ENCODE measurements around the gene ZNF460. TPM values are rescaled to one million over a fixed set of nuclear protein-coding genes. Genes with fewer than 3 reads are reported as not detected.

Gene ZNF460
- total RNA-seq, 2 experiments from 2014 or later, result 62.5 to 94.7 TPM

DNA sequence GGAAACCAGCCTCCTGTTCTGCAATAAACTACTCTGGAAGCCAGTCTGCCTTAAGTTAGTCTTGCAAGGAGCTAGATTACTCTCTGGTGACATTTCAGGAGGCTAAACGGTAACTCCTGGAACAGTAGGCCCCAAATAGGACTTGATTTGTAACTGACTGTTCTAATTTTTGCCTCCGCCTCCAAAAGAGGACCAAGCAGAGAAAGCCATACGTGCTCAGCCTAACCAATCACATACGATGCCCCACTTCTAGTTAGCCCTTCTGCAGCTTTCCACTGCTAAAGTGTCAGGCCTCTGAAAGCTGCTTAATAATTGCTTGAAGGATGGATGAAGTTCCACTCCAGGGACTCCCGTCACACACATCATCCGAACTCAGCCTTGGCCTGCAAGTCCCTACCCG lies 39.1 kb upstream of the ZNF460 start:
- TF ChIP-seq, protein P1, sequence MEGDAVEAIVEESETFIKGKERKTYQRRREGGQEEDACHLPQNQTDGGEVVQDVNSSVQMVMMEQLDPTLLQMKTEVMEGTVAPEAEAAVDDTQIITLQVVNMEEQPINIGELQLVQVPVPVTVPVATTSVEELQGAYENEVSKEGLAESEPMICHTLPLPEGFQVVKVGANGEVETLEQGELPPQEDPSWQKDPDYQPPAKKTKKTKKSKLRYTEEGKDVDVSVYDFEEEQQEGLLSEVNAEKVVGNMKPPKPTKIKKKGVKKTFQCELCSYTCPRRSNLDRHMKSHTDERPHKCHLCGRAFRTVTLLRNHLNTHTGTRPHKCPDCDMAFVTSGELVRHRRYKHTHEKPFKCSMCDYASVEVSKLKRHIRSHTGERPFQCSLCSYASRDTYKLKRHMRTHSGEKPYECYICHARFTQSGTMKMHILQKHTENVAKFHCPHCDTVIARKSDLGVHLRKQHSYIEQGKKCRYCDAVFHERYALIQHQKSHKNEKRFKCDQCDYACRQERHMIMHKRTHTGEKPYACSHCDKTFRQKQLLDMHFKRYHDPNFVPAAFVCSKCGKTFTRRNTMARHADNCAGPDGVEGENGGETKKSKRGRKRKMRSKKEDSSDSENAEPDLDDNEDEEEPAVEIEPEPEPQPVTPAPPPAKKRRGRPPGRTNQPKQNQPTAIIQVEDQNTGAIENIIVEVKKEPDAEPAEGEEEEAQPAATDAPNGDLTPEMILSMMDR (conservative IDR thresholded peaks at IDR 0.05; ENCODE audit: low read length), result no peak
- TF ChIP-seq EZH2phosphoT487 (IDR thresholded peaks at IDR 0.05; ENCODE audit: borderline replicate concordance, low read depth, low read length), result no peak
- H2AFZ ChIP-seq (ENCODE audit: low read length), result peak overlapping the region; percentile 94; the same call in 1 of the 2 replicates

DNA sequence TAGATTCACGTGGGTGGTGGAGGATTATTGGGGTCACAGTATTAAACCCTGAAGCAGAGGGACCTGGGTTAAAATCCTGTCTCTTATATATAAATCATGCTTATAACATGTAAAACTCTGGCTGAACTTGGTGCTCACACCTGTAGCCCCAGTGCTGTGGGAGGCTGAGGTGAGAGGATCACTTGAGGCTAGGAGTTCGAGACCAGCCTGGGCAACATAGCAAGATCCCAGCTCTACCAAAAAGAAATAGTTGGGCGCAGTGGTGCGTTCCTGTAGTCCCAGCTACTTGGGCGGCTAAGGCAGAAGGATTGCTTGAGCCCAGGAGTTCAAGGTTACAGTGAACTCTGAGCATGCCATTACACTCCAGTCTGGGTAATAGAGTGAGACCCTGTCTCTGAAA lies 37.5 kb upstream of the ZNF460 start:
- Histone ChIP-seq H3K4me1 (ENCODE audit: insufficient read depth, low read length, poor library complexity, severe bottlenecking) (peaks cover 20% of the 10 kb centered on the region), H3K9me3 (ENCODE audit: low read length) (no peaks in the 10 kb centered on the region), H3K9me2 (ENCODE audit: insufficient read depth, low read length) (no peaks in the 10 kb centered on the region), H2AFZ (ENCODE audit: low read length) (no peak overlapping the region), H4K20me1 (ENCODE audit: insufficient read depth, low read length) (peaks cover 4% of the 10 kb centered on the region; the same call in 1 of the 2 replicates), H3K36me3 (ENCODE audit: insufficient read depth, low read length) (peaks cover 24% of the 10 kb centered on the region), H3K4me2 (ENCODE audit: low read length) (peak overlapping the region; percentile 75; the same call in 1 of the 2 replicates), H3K4me3 (ENCODE audit: low read depth, low read length, poor library complexity, severe bottlenecking) (no peak overlapping the region), H3K79me2 (ENCODE audit: insufficient read depth, low read depth, low read length) (peaks cover 20% of the 10 kb centered on the region), H3K27ac (ENCODE audit: low read depth, low read length, poor library complexity, severe bottlenecking) (no peak overlapping the region)
- ChIA-PET CTCF (ENCODE audit: unreplicated experiment) (no interaction called here), POLR2A (no interaction called here)
- intact Hi-C loops (cut with micrococcal nuclease; ENCODE audit: unreplicated experiment), result no loop called here
- TF ChIP-seq, protein P1 (conservative IDR thresholded peaks at IDR 0.05; ENCODE audit: low read length), result no peak
- TF ChIP-seq EZH2phosphoT487 (IDR thresholded peaks at IDR 0.05; ENCODE audit: borderline replicate concordance, low read depth, low read length), result no peak
- no peak for DNase-seq (ENCODE audit: low spot score)
- no TSS peak for BruUV-seq (replicated peaks)

More for the DNA sequence above, 39.1 kb upstream of the ZNF460 start:
- ChIA-PET CTCF (ENCODE audit: unreplicated experiment) (no interaction called here), POLR2A (interaction anchor here (0.6 kb wide), 1 partner anchor 925 kb away, joined by 4 read pairs; no protein-coding TSS in a partner anchor)
- BruUV-seq (replicated peaks), result no TSS peak
- peak; percentile 7 for DNase-seq (ENCODE audit: low spot score)
- H3K4me3 ChIP-seq (ENCODE audit: low read depth, low read length, poor library complexity, severe bottlenecking), result peak overlapping the region; percentile 89
- peak overlapping the region; percentile 58 for H3K27ac ChIP-seq (ENCODE audit: low read depth, low read length, poor library complexity, severe bottlenecking)
- peaks cover 4% of the 10 kb centered on the region; the same call in 1 of the 2 replicates for H4K20me1 ChIP-seq (ENCODE audit: insufficient read depth, low read length)
- H3K79me2 ChIP-seq (ENCODE audit: insufficient read depth, low read depth, low read length), result peaks cover 20% of the 10 kb centered on the region
- peaks cover 15% of the 10 kb centered on the region for H3K36me3 ChIP-seq (ENCODE audit: insufficient read depth, low read length)
- no peaks in the 10 kb centered on the region for H3K9me3 ChIP-seq (ENCODE audit: low read length)
- no peaks in the 10 kb centered on the region for H3K9me2 ChIP-seq (ENCODE audit: insufficient read depth, low read length)
- intact Hi-C loops (cut with micrococcal nuclease; ENCODE audit: unreplicated experiment), result no loop called here
- H3K4me2 ChIP-seq (ENCODE audit: low read length), result peak overlapping the region; percentile 75
- H3K4me1 ChIP-seq (ENCODE audit: insufficient read depth, low read length, poor library complexity, severe bottlenecking), result peaks cover 20% of the 10 kb centered on the region

DNA sequence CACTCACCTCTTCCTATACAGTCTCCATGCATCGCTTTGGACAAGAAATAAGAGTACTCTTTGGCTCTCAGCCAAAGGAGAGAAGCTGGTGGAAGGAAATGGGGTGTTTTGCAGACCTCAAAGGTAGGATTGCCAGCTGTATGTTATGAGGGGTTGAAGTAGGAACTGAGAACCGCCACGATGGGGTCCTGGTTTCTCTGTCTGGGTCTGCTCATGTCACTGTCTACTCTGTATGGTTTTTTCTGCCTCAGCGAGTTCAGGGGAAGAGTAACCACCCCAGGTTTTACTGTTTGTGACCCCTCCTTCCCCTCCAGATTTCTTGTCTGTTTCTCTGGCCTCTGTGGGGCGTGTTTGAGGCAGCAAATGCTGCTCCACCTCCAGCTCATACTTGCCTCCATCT lies 35.8 kb upstream of the ZNF460 start:
- no peak for TF ChIP-seq EZH2phosphoT487 (IDR thresholded peaks at IDR 0.05; ENCODE audit: borderline replicate concordance, low read depth, low read length)
- TF ChIP-seq, protein P1 (conservative IDR thresholded peaks at IDR 0.05; ENCODE audit: low read length), result no peak
- POLR2A ChIA-PET, result no interaction called here
- peaks cover 20% of the 10 kb centered on the region for H3K4me1 ChIP-seq (ENCODE audit: insufficient read depth, low read length, poor library complexity, severe bottlenecking)
- H3K4me2 ChIP-seq (ENCODE audit: low read length), result no peak overlapping the region
- no peaks in the 10 kb centered on the region for H3K9me2 ChIP-seq (ENCODE audit: insufficient read depth, low read length)
- no peak overlapping the region for H3K27ac ChIP-seq (ENCODE audit: low read depth, low read length, poor library complexity, severe bottlenecking)
- H3K79me2 ChIP-seq (ENCODE audit: insufficient read depth, low read depth, low read length), result peaks cover 20% of the 10 kb centered on the region
- no peak overlapping the region for H3K4me3 ChIP-seq (ENCODE audit: low read depth, low read length, poor library complexity, severe bottlenecking)
- CTCF ChIA-PET (ENCODE audit: unreplicated experiment), result no interaction called here
- no TSS peak for BruUV-seq (replicated peaks)
- H4K20me1 ChIP-seq (ENCODE audit: insufficient read depth, low read length), result peaks cover 4% of the 10 kb centered on the region; the same call in 1 of the 2 replicates
- no peak for DNase-seq (ENCODE audit: low spot score)
- no peak overlapping the region for H2AFZ ChIP-seq (ENCODE audit: low read length)
- peaks cover 33% of the 10 kb centered on the region for H3K36me3 ChIP-seq (ENCODE audit: insufficient read depth, low read length)
- no peaks in the 10 kb centered on the region for H3K9me3 ChIP-seq (ENCODE audit: low read length)
- intact Hi-C loops (cut with micrococcal nuclease; ENCODE audit: unreplicated experiment), result no loop called here

Measured in OCI-LY7 (cell line).